ENCODE results near the gene NUDT1.

The NUDT1 gene

GRCh38 chr7:2217716-2218443 lies 24.1 kb upstream of the NUDT1 start:
- Histone ChIP-seq H3K79me2 (ENCODE audit: control insufficient read depth, low read length) (peaks cover 19% of the 10 kb centered on the region), H3K27me3 (ENCODE audit: control insufficient read depth, low read length) (no peaks in the 10 kb centered on the region), H3K27ac (ENCODE audit: low read depth, low read length) (no peak overlapping the region), H3K4me3 (ENCODE audit: low read length) (no peak overlapping the region), H4K20me1 (ENCODE audit: control insufficient read depth, insufficient read depth, low read depth, low read length) (no peaks in the 10 kb centered on the region; the same call in 1 of the 2 replicates), H3K36me3 (ENCODE audit: control insufficient read depth, low read length) (peaks cover 92% of the 10 kb centered on the region), H3K9me2 (replicated peaks; ENCODE audit: control insufficient read depth, low read length) (no peaks in the 10 kb centered on the region), H3K4me2 (ENCODE audit: low read length) (no peak overlapping the region), H3K4me1 (ENCODE audit: control insufficient read depth, low read length) (no peaks in the 10 kb centered on the region), H3K9me3 (ENCODE audit: control insufficient read depth, insufficient read depth, low read length) (no peaks in the 10 kb centered on the region), H3F3A (ENCODE audit: control insufficient read depth, insufficient read depth) (no peaks in the 10 kb centered on the region)
- no peak for TF ChIP-seq EZH2phosphoT487 (IDR thresholded peaks at IDR 0.05; ENCODE audit: borderline replicate concordance, low read length)
- TF ChIP-seq CTCF (IDR thresholded peaks at IDR 0.05; ENCODE audit: low read depth, low read length, poor library complexity, severe bottlenecking) = no peak

GRCh38 chr7:2218444-2218785 lies 23.6 kb upstream of the NUDT1 start:
- no peak overlapping the region for H3K4me2 ChIP-seq (ENCODE audit: low read length)
- no peak for TF ChIP-seq EZH2phosphoT487 (IDR thresholded peaks at IDR 0.05; ENCODE audit: borderline replicate concordance, low read length)
- no peak for TF ChIP-seq CTCF (IDR thresholded peaks at IDR 0.05; ENCODE audit: low read depth, low read length, poor library complexity, severe bottlenecking)
- H3K4me3 ChIP-seq (ENCODE audit: low read length) = no peak overlapping the region
- H3K36me3 ChIP-seq (ENCODE audit: control insufficient read depth, low read length) = peaks cover 92% of the 10 kb centered on the region
- no peaks in the 10 kb centered on the region; the same call in 1 of the 2 replicates for H4K20me1 ChIP-seq (ENCODE audit: control insufficient read depth, insufficient read depth, low read depth, low read length)
- no peak overlapping the region for H3K27ac ChIP-seq (ENCODE audit: low read depth, low read length)
- no peaks in the 10 kb centered on the region for H3F3A ChIP-seq (ENCODE audit: control insufficient read depth, insufficient read depth)
- H3K79me2 ChIP-seq (ENCODE audit: control insufficient read depth, low read length) = peaks cover 23% of the 10 kb centered on the region
- no peaks in the 10 kb centered on the region for H3K4me1 ChIP-seq (ENCODE audit: control insufficient read depth, low read length)
- no peaks in the 10 kb centered on the region for H3K27me3 ChIP-seq (ENCODE audit: control insufficient read depth, low read length)
- H3K9me2 ChIP-seq (replicated peaks; ENCODE audit: control insufficient read depth, low read length) = no peaks in the 10 kb centered on the region
- H3K9me3 ChIP-seq (ENCODE audit: control insufficient read depth, insufficient read depth, low read length) = no peaks in the 10 kb centered on the region

- no peaks in the 10 kb centered on the region for H3K27me3 ChIP-seq (ENCODE audit: control insufficient read depth, low read length)
- H4K20me1 ChIP-seq (ENCODE audit: control insufficient read depth, insufficient read depth, low read depth, low read length) = no peaks in the 10 kb centered on the region; the same call in 1 of the 2 replicates
- no peaks in the 10 kb centered on the region for H3K9me3 ChIP-seq (ENCODE audit: control insufficient read depth, insufficient read depth, low read length)
- H3K36me3 ChIP-seq (ENCODE audit: control insufficient read depth, low read length) = peaks cover 91% of the 10 kb centered on the region
- H3K9me2 ChIP-seq (replicated peaks; ENCODE audit: control insufficient read depth, low read length) = no peaks in the 10 kb centered on the region
- H3K79me2 ChIP-seq (ENCODE audit: control insufficient read depth, low read length) = peaks cover 28% of the 10 kb centered on the region
- no peak overlapping the region for H3K27ac ChIP-seq (ENCODE audit: low read depth, low read length)
- H3K4me1 ChIP-seq (ENCODE audit: control insufficient read depth, low read length) = no peaks in the 10 kb centered on the region
- TF ChIP-seq EZH2phosphoT487 (IDR thresholded peaks at IDR 0.05; ENCODE audit: borderline replicate concordance, low read length) (no peak), CTCF (IDR thresholded peaks at IDR 0.05; ENCODE audit: low read depth, low read length, poor library complexity, severe bottlenecking) (no peak)
- no peak overlapping the region for H3K4me2 ChIP-seq (ENCODE audit: low read length)
- no peak overlapping the region for H3K4me3 ChIP-seq (ENCODE audit: low read length)
- H3F3A ChIP-seq (ENCODE audit: control insufficient read depth, insufficient read depth) = no peaks in the 10 kb centered on the region
These were observed 22.9 kb upstream of the NUDT1 start for GRCh38 chr7:2219136-2219535.

Measured in DOHH2 (cell line).